22Rv1 (cell line): Measurements from ENCODE around the gene CMPK2.

Source experiments
- ZFX ChIP-seq: fragments of 450-650 bp; IDR thresholded peaks from 2 replicates; pipeline ENCODE4 v1.6.1; 2017; ENCODE audit warnings: antibody characterized with exemption, borderline replicate concordance
- TF ChIP-seq, protein P1 (sequence below): fragments of 450-650 bp; IDR thresholded peaks from 2 replicates; pipeline ENCODE4 v1.5.1; 2017; ENCODE audit warnings: mild to moderate bottlenecking

DNA sequence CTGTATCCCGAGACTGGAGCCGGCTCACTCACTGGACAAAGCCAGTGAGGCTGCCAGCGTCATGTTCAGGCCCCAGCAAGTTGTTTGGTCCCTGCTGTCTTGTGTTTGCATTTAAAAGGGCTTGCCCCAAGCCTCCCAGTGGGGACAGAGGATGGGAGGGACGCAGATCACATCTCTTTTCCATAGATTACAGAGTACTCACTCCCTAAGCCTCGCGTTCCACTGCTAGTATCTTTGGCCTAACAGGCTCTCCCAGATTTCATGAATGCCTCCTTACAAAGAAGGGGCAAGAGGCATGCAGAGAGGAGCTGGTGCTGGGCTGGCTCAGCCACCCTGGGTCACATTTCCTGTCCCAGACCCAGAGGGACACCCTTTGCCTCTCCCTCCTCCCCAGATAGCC is 59.1 kb downstream of the CMPK2 start:
- TF ChIP-seq, protein P1, sequence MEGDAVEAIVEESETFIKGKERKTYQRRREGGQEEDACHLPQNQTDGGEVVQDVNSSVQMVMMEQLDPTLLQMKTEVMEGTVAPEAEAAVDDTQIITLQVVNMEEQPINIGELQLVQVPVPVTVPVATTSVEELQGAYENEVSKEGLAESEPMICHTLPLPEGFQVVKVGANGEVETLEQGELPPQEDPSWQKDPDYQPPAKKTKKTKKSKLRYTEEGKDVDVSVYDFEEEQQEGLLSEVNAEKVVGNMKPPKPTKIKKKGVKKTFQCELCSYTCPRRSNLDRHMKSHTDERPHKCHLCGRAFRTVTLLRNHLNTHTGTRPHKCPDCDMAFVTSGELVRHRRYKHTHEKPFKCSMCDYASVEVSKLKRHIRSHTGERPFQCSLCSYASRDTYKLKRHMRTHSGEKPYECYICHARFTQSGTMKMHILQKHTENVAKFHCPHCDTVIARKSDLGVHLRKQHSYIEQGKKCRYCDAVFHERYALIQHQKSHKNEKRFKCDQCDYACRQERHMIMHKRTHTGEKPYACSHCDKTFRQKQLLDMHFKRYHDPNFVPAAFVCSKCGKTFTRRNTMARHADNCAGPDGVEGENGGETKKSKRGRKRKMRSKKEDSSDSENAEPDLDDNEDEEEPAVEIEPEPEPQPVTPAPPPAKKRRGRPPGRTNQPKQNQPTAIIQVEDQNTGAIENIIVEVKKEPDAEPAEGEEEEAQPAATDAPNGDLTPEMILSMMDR = no peak
- no peak for TF ChIP-seq ZFX
